SK-N-SH treated with all-trans-retinoic acid at 6 μM for 48 hours (cell line): ENCODE measurements around the gene B4GALNT4.
"Not testable (repeated sequence)": the region's sequence is repeated elsewhere in the genome, so short reads cannot be mapped to it uniquely, and the experiment has no call there.

Experiments used
- ATAC-seq: fragments of 200-7000 bp; cut with Tn5 transposase; 3 replicates; pipeline ENCODE4 v1.9.1; 2020; ENCODE audit warnings: mild to moderate bottlenecking, moderate library complexity
- ARNTL ChIP-seq: fragments of 450-650 bp; formaldehyde crosslinking; IDR thresholded peaks from 2 replicates; pipeline ENCODE4 v1.5.0; 2020; ENCODE audit warnings: low read depth, mild to moderate bottlenecking, moderate library complexity, borderline replicate concordance
- BACH2 ChIP-seq: fragments of 250-450 bp; sonication (Bioruptor Pico); IDR thresholded peaks from 2 replicates; pipeline ENCODE4 v1.9.0; 2021; ENCODE audit warnings: mild to moderate bottlenecking, borderline replicate concordance
- CSDC2 ChIP-seq: fragments of 250-450 bp; sonication (Bioruptor Pico); IDR thresholded peaks from 2 replicates; pipeline ENCODE4 v1.5.0; 2020; ENCODE audit warnings: mild to moderate bottlenecking, moderate library complexity
- ESRRG ChIP-seq: fragments of 250-450 bp; sonication (Bioruptor Pico); IDR thresholded peaks from 2 replicates; pipeline ENCODE4 v1.6.1; 2021; ENCODE audit warnings: mild to moderate bottlenecking
- ISL1 ChIP-seq: fragments of 250-450 bp; sonication (Bioruptor Pico); IDR thresholded peaks from 2 replicates; pipeline ENCODE4 v2.1.2; 2022; ENCODE audit warnings: mild to moderate bottlenecking, moderate library complexity
- OSR1 ChIP-seq: fragments of 250-450 bp; sonication (Bioruptor Pico); IDR thresholded peaks from 2 replicates; pipeline ENCODE4 v1.8.0; 2022; ENCODE audit warnings: moderate library complexity, mild to moderate bottlenecking, inconsistent platforms
- PPARA ChIP-seq: fragments of 250-450 bp; sonication (Bioruptor Pico); IDR thresholded peaks from 2 replicates; pipeline ENCODE4 v1.5.0; 2020; ENCODE audit warnings: mild to moderate bottlenecking, borderline replicate concordance
- RARB ChIP-seq: fragments of 250-450 bp; sonication (Bioruptor Pico); IDR thresholded peaks from 2 replicates; pipeline ENCODE4 v1.8.0; 2021; ENCODE audit warnings: mild to moderate bottlenecking, moderate library complexity
- SNAI2 ChIP-seq: fragments of 250-450 bp; sonication (Bioruptor Pico); IDR thresholded peaks from 2 replicates; pipeline ENCODE4 v1.5.0; 2020; ENCODE audit warnings: mild to moderate bottlenecking, moderate library complexity
- TOX ChIP-seq: fragments of 250-450 bp; sonication (Bioruptor Pico); IDR thresholded peaks from 2 replicates; pipeline ENCODE4 v1.8.0; 2021; ENCODE audit warnings: mild to moderate bottlenecking, moderate library complexity, borderline replicate concordance
- ZC3H10 ChIP-seq: fragments of 250-450 bp; sonication (Bioruptor Pico); IDR thresholded peaks from 2 replicates; pipeline ENCODE4 v1.5.1; 2021; ENCODE audit warnings: mild to moderate bottlenecking, moderate library complexity
- ZFP3 ChIP-seq: fragments of 250-450 bp; sonication (Bioruptor Pico); IDR thresholded peaks from 2 replicates; pipeline ENCODE4 v1.5.0; 2020; ENCODE audit warnings: mild to moderate bottlenecking, moderate library complexity
- ZNF565 ChIP-seq: fragments of 450-650 bp; formaldehyde crosslinking; conservative IDR thresholded peaks from 2 replicates; pipeline ENCODE4 v1.5.0; 2020; ENCODE audit warnings: low read depth, mild to moderate bottlenecking, moderate library complexity
- ZNF70 ChIP-seq: fragments of 450-650 bp; formaldehyde crosslinking; IDR thresholded peaks from 2 replicates; pipeline ENCODE4 v1.5.0; 2020; ENCODE audit warnings: mild to moderate bottlenecking, moderate library complexity
- ZNF8 ChIP-seq: fragments of 450-650 bp; formaldehyde crosslinking; IDR thresholded peaks from 2 replicates; pipeline ENCODE4 v1.5.0; 2020; ENCODE audit warnings: mild to moderate bottlenecking, moderate library complexity
- TF ChIP-seq, protein P1 (sequence below): fragments of 250-450 bp; sonication (Bioruptor Pico); IDR thresholded peaks from 2 replicates; pipeline ENCODE4 v1.5.0; 2020; ENCODE audit warnings: mild to moderate bottlenecking, moderate library complexity
- TF ChIP-seq, protein P2 (sequence below): fragments of 250-450 bp; sonication (Bioruptor Pico); IDR thresholded peaks from 2 replicates; pipeline ENCODE4 v1.8.0; 2021; ENCODE audit warnings: low read depth, mild to moderate bottlenecking, moderate library complexity, borderline replicate concordance
- TF ChIP-seq, protein P3 (sequence below): fragments of 250-450 bp; sonication (Bioruptor Pico); IDR thresholded peaks from 2 replicates; pipeline ENCODE4 v1.5.1; 2020; ENCODE audit warnings: low read depth, mild to moderate bottlenecking, moderate library complexity
- TF ChIP-seq, protein P4 (sequence below): fragments of 250-450 bp; sonication (Bioruptor Pico); IDR thresholded peaks from 2 replicates; pipeline ENCODE4 v1.8.0; 2020; ENCODE audit warnings: mild to moderate bottlenecking, moderate library complexity, borderline replicate concordance

B4GALNT4 gene

DNA sequence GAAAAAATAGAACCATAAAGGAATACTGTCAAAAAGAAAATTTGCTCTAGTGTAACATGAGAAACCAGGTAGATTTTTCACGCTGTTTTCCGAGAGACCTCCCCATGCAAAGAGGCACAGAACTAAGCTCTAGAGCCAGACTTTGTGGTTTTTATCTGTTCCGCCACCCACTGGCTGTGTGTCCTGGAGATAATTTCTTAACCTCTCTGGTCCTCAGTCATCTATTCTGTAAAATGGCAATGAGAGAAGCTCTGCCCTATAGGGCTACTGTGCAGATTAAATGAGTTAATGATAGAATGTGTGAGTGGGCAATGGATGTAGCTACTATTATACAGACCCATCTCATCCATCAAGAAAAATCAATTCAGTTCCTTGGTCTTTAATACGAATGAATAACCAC lies 54.9 kb downstream of the B4GALNT4 start:
- TF ChIP-seq PPARA (no peak), RARB (CRISPR knock-in tag) (no peak), BACH2 (CRISPR knock-in tag) (no peak)
- TF ChIP-seq, protein P1, sequence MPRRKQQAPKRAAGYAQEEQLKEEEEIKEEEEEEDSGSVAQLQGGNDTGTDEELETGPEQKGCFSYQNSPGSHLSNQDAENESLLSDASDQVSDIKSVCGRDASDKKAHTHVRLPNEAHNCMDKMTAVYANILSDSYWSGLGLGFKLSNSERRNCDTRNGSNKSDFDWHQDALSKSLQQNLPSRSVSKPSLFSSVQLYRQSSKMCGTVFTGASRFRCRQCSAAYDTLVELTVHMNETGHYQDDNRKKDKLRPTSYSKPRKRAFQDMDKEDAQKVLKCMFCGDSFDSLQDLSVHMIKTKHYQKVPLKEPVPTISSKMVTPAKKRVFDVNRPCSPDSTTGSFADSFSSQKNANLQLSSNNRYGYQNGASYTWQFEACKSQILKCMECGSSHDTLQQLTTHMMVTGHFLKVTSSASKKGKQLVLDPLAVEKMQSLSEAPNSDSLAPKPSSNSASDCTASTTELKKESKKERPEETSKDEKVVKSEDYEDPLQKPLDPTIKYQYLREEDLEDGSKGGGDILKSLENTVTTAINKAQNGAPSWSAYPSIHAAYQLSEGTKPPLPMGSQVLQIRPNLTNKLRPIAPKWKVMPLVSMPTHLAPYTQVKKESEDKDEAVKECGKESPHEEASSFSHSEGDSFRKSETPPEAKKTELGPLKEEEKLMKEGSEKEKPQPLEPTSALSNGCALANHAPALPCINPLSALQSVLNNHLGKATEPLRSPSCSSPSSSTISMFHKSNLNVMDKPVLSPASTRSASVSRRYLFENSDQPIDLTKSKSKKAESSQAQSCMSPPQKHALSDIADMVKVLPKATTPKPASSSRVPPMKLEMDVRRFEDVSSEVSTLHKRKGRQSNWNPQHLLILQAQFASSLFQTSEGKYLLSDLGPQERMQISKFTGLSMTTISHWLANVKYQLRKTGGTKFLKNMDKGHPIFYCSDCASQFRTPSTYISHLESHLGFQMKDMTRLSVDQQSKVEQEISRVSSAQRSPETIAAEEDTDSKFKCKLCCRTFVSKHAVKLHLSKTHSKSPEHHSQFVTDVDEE (CRISPR knock-in tag) = no peak
- ATAC-seq = no peak

DNA sequence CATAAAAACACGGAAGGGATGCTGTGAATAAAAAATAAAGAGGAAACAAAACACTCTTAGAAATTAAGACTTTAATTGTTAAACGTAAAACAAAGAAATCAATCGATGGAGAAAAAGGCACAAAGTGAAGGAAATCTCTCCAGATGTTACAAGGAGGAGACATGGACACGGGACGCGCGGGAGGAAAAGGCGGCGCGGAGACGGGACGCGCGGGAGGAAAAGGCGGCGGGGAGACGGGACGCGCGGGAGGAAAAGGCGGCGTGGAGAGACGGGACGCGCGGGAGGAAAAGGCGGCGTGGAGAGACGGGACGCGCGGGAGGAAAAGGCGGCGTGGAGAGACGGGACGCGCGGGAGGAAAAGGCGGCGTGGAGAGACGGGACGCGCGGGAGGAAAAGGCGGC lies 55.5 kb downstream of the B4GALNT4 start:
- ATAC-seq = not testable (repeated sequence)

DNA sequence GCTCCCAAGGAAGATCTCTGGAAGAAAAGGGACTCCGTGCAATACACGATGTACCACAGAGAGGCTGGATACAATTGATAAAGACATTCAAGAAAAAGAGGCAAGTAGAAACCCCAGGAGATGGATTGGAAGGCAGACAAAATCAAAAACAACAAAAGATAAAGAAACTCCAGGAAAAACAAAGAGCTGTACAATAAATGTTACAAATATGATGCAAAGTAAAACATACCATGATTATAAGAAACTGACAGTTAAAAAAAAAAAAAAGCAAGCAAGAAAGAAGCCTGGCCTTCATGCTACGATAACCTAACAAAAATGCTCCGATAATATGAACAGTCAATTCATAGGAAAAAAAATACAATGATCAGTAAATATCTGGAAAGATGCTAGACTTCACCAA lies 56.0 kb downstream of the B4GALNT4 start:
- no peak for ATAC-seq
- TF ChIP-seq CSDC2 (CRISPR knock-in tag) = no peak

DNA sequence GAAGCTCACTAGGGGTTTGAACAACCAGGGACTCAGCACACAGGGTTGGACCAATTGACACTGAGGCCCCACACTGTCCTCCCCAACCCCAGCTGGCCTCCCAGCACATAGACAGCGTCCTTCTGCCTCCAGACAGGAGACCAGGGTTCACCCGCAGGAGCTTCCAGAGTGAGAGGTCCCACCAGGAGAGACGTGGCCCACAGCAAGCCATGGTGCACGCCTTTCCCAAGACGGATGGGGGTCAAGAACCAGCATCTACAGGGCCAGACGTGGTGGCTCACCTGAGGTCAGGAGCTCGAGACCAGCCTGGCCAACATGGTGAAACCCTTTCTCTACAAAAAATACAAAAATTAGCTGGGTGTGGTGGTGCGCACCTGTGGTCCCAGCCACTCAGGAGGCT lies 57.6 kb downstream of the B4GALNT4 start:
- no peak for TF ChIP-seq ZC3H10 (CRISPR knock-in tag)

DNA sequence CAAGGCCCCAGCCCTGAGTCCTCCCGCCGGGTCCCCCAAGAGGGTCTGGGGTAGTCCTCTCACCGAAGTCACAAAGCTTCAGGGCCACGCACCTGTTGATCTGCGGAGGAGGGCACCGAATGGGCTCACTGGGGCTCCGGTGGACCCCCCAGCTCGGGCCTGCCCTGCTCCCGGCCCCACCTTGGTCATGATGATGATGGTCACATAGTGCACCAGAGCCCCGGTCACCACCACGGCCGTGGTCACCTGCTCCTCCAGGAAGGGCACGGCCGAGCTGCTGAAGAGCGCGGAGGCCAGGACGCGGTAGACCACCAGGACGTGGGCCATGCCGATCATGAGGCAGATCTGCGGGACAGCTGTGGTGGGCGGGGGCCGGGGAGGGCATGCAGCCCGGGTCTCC lies 59.0 kb downstream of the B4GALNT4 start:
- no peak for ATAC-seq
- TF ChIP-seq ESRRG (CRISPR knock-in tag) (no peak), RARB (CRISPR knock-in tag) (no peak), ISL1 (no peak), BACH2 (CRISPR knock-in tag) (no peak), SNAI2 (no peak), ZC3H10 (CRISPR knock-in tag) (no peak), ZNF70 (no peak), OSR1 (CRISPR knock-in tag) (no peak), ZFP3 (CRISPR knock-in tag) (no peak), TOX (no peak), ZNF565 (CRISPR knock-in tag) (no peak), PPARA (no peak), CSDC2 (CRISPR knock-in tag) (no peak), ARNTL (CRISPR knock-in tag) (no peak), ZNF8 (no peak)
- TF ChIP-seq, protein P2, sequence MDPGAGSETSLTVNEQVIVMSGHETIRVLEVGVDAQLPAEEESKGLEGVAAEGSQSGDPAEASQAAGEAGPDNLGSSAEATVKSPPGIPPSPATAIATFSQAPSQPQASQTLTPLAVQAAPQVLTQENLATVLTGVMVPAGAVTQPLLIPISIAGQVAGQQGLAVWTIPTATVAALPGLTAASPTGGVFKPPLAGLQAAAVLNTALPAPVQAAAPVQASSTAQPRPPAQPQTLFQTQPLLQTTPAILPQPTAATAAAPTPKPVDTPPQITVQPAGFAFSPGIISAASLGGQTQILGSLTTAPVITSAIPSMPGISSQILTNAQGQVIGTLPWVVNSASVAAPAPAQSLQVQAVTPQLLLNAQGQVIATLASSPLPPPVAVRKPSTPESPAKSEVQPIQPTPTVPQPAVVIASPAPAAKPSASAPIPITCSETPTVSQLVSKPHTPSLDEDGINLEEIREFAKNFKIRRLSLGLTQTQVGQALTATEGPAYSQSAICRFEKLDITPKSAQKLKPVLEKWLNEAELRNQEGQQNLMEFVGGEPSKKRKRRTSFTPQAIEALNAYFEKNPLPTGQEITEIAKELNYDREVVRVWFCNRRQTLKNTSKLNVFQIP = no peak
- TF ChIP-seq, protein P3, sequence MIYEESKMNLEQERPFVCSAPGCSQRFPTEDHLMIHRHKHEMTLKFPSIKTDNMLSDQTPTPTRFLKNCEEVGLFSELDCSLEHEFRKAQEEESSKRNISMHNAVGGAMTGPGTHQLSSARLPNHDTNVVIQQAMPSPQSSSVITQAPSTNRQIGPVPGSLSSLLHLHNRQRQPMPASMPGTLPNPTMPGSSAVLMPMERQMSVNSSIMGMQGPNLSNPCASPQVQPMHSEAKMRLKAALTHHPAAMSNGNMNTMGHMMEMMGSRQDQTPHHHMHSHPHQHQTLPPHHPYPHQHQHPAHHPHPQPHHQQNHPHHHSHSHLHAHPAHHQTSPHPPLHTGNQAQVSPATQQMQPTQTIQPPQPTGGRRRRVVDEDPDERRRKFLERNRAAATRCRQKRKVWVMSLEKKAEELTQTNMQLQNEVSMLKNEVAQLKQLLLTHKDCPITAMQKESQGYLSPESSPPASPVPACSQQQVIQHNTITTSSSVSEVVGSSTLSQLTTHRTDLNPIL (CRISPR knock-in tag) = no peak
- TF ChIP-seq, protein P4, sequence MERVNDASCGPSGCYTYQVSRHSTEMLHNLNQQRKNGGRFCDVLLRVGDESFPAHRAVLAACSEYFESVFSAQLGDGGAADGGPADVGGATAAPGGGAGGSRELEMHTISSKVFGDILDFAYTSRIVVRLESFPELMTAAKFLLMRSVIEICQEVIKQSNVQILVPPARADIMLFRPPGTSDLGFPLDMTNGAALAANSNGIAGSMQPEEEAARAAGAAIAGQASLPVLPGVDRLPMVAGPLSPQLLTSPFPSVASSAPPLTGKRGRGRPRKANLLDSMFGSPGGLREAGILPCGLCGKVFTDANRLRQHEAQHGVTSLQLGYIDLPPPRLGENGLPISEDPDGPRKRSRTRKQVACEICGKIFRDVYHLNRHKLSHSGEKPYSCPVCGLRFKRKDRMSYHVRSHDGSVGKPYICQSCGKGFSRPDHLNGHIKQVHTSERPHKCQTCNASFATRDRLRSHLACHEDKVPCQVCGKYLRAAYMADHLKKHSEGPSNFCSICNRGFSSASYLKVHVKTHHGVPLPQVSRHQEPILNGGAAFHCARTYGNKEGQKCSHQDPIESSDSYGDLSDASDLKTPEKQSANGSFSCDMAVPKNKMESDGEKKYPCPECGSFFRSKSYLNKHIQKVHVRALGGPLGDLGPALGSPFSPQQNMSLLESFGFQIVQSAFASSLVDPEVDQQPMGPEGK (CRISPR knock-in tag) = no peak
- TF ChIP-seq, protein P1 (CRISPR knock-in tag) = no peak

More for the DNA sequence above, 57.6 kb downstream of the B4GALNT4 start:
- no peak for ATAC-seq
